H1 (cell line): ENCODE data around the gene NAMPT. TPM values are rescaled to one million over a fixed set of nuclear protein-coding genes. Genes with fewer than 3 reads are reported as not detected.

Experiments
- CTCF ChIA-PET: fragments of 300-600 bp; sonication (Branson Sonifier 250); formaldehyde crosslinking; loops from one replicate; lab custom pipeline; 2021; ENCODE audit not compliant: partially characterized antibody; lab: Charles Lee
- POLR2A ChIA-PET: fragments of 300-600 bp; sonication (Branson Sonifier 250); formaldehyde crosslinking; loops from one replicate; lab custom pipeline; 2021; ENCODE audit warnings: inconsistent platforms; ENCODE audit not compliant: partially characterized antibody; lab: Charles Lee
- DNase-seq, 2 experiments: peaks; one replicate each; pipeline versions ENCODE4 v3.0.0 to v3.0.0-alpha.2; 2010 to 2022; ENCODE audit warnings: low spot score in 2 of 2, low read depth in 1 of 2, mixed read lengths in 1 of 2
- FAIRE-seq: peaks from 2 replicates; lab custom pipeline; 2011; peaks lifted over from hg19 to GRCh38; lab: Jason Lieb, UNC
- H2AFZ ChIP-seq: 2 replicates; pipeline ENCODE4 v1.8.1; 2012; ENCODE audit warnings: low read length, inconsistent platforms
- H2AK5ac ChIP-seq: 2 replicates; pipeline ENCODE4 v1.6.1; 2013; ENCODE audit warnings: low read depth, low read length
- H2BK120ac ChIP-seq: replicated peaks from 2 replicates; pipeline ENCODE3; 2013; ENCODE audit warnings: low read depth, low read length, inconsistent platforms
- H2BK12ac ChIP-seq: 2 replicates; pipeline ENCODE4 v1.6.1; 2013; ENCODE audit warnings: low read depth, low read length
- H2BK15ac ChIP-seq: 2 replicates; pipeline ENCODE4 v1.6.1; 2013; ENCODE audit warnings: low read length
- H2BK20ac ChIP-seq: 2 replicates; pipeline ENCODE4 v1.6.1; 2013; ENCODE audit warnings: low read length
- H2BK5ac ChIP-seq: 2 replicates; pipeline ENCODE4 v1.6.1; 2013; ENCODE audit warnings: low read depth, low read length
- H3K14ac ChIP-seq: 2 replicates; pipeline ENCODE4 v1.6.1; 2013; ENCODE audit warnings: inconsistent platforms; ENCODE audit not compliant: insufficient read length
- H3K18ac ChIP-seq: 2 replicates; pipeline ENCODE4 v1.6.1; 2013; ENCODE audit warnings: low read length; ENCODE audit errors: extremely low read depth
- H3K23ac ChIP-seq: 2 replicates; pipeline ENCODE4 v1.6.1; 2013; ENCODE audit warnings: inconsistent platforms; ENCODE audit not compliant: insufficient read length
- H3K23me2 ChIP-seq: 2 replicates; pipeline ENCODE4 v1.6.1; 2013; ENCODE audit warnings: low read depth, low read length
- H3K27ac ChIP-seq: 2 replicates; pipeline ENCODE4 v1.6.1; 2011; ENCODE audit warnings: low read depth, low read length, inconsistent platforms
- H3K27me3 ChIP-seq, 4 experiments: replicated peaks in 1 of 4; 1 replicate in 1 of 4; 2 replicates in 3 of 4; pipeline versions ENCODE4 v1.6.1 to v1.8.1; 2011 to 2013; ENCODE audit warnings: low read length in 3 of 4, mild to moderate bottlenecking in 3 of 4, inconsistent platforms in 2 of 4, mixed read lengths in 2 of 4, moderate library complexity in 1 of 4; ENCODE audit not compliant: control insufficient read depth in 3 of 4, insufficient read depth in 3 of 4; ENCODE audit errors: extremely low read depth in 1 of 4
- H3K36me3 ChIP-seq, 4 experiments: 2 replicates each; pipeline versions ENCODE4 v1.6.1 to v1.8.1; 2011 to 2013; ENCODE audit warnings: mild to moderate bottlenecking in 4 of 4, low read length in 3 of 4, moderate library complexity in 2 of 4, control low read depth in 1 of 4, inconsistent platforms in 1 of 4; ENCODE audit not compliant: insufficient read depth in 4 of 4, control insufficient read depth in 2 of 4
- H3K4ac ChIP-seq: replicated peaks from 2 replicates; pipeline ENCODE3; 2013; ENCODE audit warnings: low read length, low read depth, mixed read lengths, inconsistent platforms; ENCODE audit not compliant: insufficient read length
- H3K4me1 ChIP-seq, 4 experiments: replicated peaks in 1 of 4; 1 replicate in 1 of 4; 2 replicates in 3 of 4; pipeline versions ENCODE4 v1.6.1 to v1.8.1; 2011 to 2013; ENCODE audit warnings: low read length in 3 of 4, inconsistent platforms in 2 of 4, mixed read lengths in 1 of 4; ENCODE audit not compliant: insufficient read depth in 4 of 4, control insufficient read depth in 3 of 4
- H3K4me2 ChIP-seq, 2 experiments: 2 replicates each; pipeline versions ENCODE4 v1.6.1 to v1.8.1; 2011 to 2013; ENCODE audit warnings: low read depth in 2 of 2, low read length in 2 of 2, control low read depth in 1 of 2, inconsistent platforms in 1 of 2, mild to moderate bottlenecking in 1 of 2; ENCODE audit not compliant: insufficient read depth in 1 of 2
- H3K4me3 ChIP-seq, 4 experiments: fragments of 200-600, 300-600 bp in 1 of 4; sonication (generic), shearing (Covaris generic), sonication (Bioruptor Twin) in 1 of 4; 2 replicates each; pipeline versions ENCODE4 v1.5.1 to v1.8.1; 2011 to 2016; ENCODE audit warnings: low read length in 4 of 4, low read depth in 3 of 4, control low read depth in 2 of 4, inconsistent platforms in 2 of 4, mild to moderate bottlenecking in 2 of 4, mixed read lengths in 1 of 4, moderate library complexity in 1 of 4; ENCODE audit not compliant: insufficient read depth in 2 of 4; ENCODE audit errors: extremely low read depth in 1 of 4
- H3K56ac ChIP-seq: replicated peaks from 2 replicates; pipeline ENCODE3; 2013; ENCODE audit warnings: low read depth, mild to moderate bottlenecking, mixed read lengths, low read length, inconsistent platforms; ENCODE audit not compliant: insufficient read length
- H3K79me1 ChIP-seq: 2 replicates; pipeline ENCODE4 v1.6.1; 2013; ENCODE audit warnings: low read depth, low read length, control low read depth
- H3K79me2 ChIP-seq, 2 experiments: 2 replicates each; pipeline versions ENCODE4 v1.6.1 to v1.8.1; 2012 to 2013; ENCODE audit warnings: low read length in 2 of 2, mild to moderate bottlenecking in 2 of 2, inconsistent platforms in 1 of 2; ENCODE audit not compliant: insufficient read depth in 2 of 2, control insufficient read depth in 1 of 2
- H3K9ac ChIP-seq, 4 experiments: replicated peaks in 1 of 4; 1 replicate in 1 of 4; 2 replicates in 3 of 4; pipeline versions ENCODE4 v1.6.1 to v1.8.1; 2011 to 2013; ENCODE audit warnings: low read depth in 3 of 4, low read length in 3 of 4, control low read depth in 2 of 4, mild to moderate bottlenecking in 2 of 4, moderate library complexity in 2 of 4, inconsistent platforms in 1 of 4; ENCODE audit errors: extremely low read depth in 1 of 4
- H3K9me3 ChIP-seq, 2 experiments: 2 replicates each; pipeline versions ENCODE4 v1.6.1 to v1.8.1; 2012 to 2013; ENCODE audit warnings: mild to moderate bottlenecking in 2 of 2, moderate library complexity in 2 of 2, control low read depth in 1 of 2, inconsistent platforms in 1 of 2, low read depth in 1 of 2, low read length in 1 of 2, mixed read lengths in 1 of 2; ENCODE audit not compliant: insufficient read depth in 2 of 2
- H4K20me1 ChIP-seq, 2 experiments: replicated peaks in 1 of 2; 2 replicates each; pipeline versions ENCODE3 to v1.8.1; 2011 to 2013; ENCODE audit warnings: inconsistent platforms in 2 of 2, low read length in 2 of 2, mild to moderate bottlenecking in 1 of 2; ENCODE audit not compliant: insufficient read depth in 2 of 2, control insufficient read depth in 1 of 2
- H4K5ac ChIP-seq: 2 replicates; pipeline ENCODE4 v1.6.1; 2013; ENCODE audit warnings: low read length, low read depth, mixed read lengths, inconsistent platforms; ENCODE audit not compliant: insufficient read length
- H4K8ac ChIP-seq: 2 replicates; pipeline ENCODE4 v1.8.0; 2013; ENCODE audit warnings: mild to moderate bottlenecking, moderate library complexity, low read length, inconsistent platforms; ENCODE audit not compliant: insufficient read depth; ENCODE audit errors: extremely low read depth
- H4K91ac ChIP-seq: replicated peaks from 2 replicates; pipeline ENCODE3; 2013; ENCODE audit warnings: low read length, mixed read lengths, inconsistent platforms; ENCODE audit not compliant: insufficient read length
- KDM5A ChIP-seq: fragments of 200-600 bp; IDR thresholded peaks from 2 replicates; pipeline ENCODE4 v1.7.1; 2012; ENCODE audit warnings: mild to moderate bottlenecking, low read length, inconsistent platforms, mixed read lengths
- WGBS, 2 experiments: shearing (Covaris generic) in 1 of 2; methylation state at CpG; one replicate each; pipeline versions ENCODE4 v1.1.6 to v1.1.7; 2013 to 2015; ENCODE audit warnings: low lambda C conversion rate in 2 of 2, mixed read lengths in 2 of 2, inconsistent platforms in 1 of 2, low coverage in 1 of 2, missing lambda C conversion rate in 1 of 2; ENCODE audit not compliant: insufficient replicate concordance in 2 of 2, insufficient coverage in 1 of 2, insufficient read length in 1 of 2; ENCODE audit errors: extremely low coverage in 1 of 2, missing lambda C conversion rate in 1 of 2; 5-methylcytosine and 5-hydroxymethylcytosine counted together
- polyA plus RNA-seq, 7 experiments: library from polyadenylated mRNA; depleted of rRNA in 3 of 7; stranded (reverse) in 5 of 7; unstranded in 2 of 7; fragments of >200 nt in 5 of 7; fragments of 200-250 nt in 2 of 7; gene quantifications; 1 replicate in 5 of 7; 2 replicates in 1 of 7; 4 replicates in 1 of 7; pipeline versions ENCODE4 v1.2.1 to v1.2.3, GENCODE V29; 2011 to 2013; ENCODE audit warnings: missing spikeins in 2 of 7, mixed read lengths in 2 of 7
- total RNA-seq: library from RNA; stranded (reverse); fragmentation: NEBNext Ultra II Directional; extraction: Animal tissue kit (Norgen Biotek cat#: 25700); gene quantifications from 2 replicates; pipeline ENCODE4 v1.2.1, GENCODE V29; 2021
- TF ChIP-seq, protein P1 (sequence below): IDR thresholded peaks from 2 replicates; pipeline ENCODE4 v1.6.1; 2011; ENCODE audit warnings: low read length, improper control_type of control experiment

The NAMPT gene
- total and polyA plus RNA-seq, 2 of the 8 experiments (the other 6 are each of a cell fraction or from before 2014, with no cell fraction given): 15.4 to 95.9 TPM

DNA sequence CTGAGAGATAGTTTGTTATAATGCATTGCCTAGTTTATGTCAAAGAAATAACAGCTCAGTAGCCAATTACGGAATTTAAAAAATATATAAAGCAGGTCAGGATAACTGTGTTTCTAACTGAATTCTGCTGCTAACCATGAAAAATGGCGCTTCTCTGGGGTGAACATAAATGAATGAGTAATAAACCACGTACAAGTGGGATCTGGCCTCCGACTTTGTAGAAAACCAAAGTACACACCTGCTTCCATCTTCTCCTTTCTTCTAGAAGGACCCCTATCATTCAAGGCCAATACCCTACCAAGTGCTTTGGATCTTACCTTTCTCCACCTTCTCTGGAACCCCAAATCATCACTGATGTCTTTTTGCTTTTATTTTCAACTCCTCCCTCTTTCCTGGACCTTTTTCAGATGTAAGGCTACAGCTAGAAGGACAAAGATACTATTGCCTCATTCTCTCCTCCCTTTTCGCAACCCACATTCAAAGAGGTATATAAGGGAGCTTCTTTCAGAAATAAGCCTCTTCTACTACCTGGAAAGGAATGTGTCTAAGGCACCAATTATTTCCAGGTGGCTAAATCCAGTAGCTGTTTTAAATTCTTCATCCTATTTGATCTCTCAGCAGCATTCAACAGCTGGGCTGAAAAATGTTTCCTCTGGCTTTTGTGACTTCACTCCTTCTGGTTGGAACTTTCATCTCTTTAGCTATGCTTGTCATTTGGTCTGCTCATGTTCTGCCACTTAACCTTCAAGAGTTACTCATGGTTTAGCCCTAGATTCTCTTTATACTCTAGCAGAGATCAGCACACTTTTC, 37.7 kb downstream of the NAMPT start:
- Histone ChIP-seq H2BK120ac (no peak overlapping the region), H3K9ac (no peak overlapping the region), H4K5ac (no peak overlapping the region), H3K4ac (no peak overlapping the region), H2BK15ac (no peak overlapping the region), H3K4me2 (no peak overlapping the region), H3K36me3 (peaks cover 2 to 34% (median 18%) of the 10 kb centered on the region in 4 experiments; a peak in 5 of 8 replicates), H4K8ac (no peak overlapping the region), H3K23me2 (no peaks in the 10 kb centered on the region), H3K9me3 (peaks cover 9 to 10% of the 10 kb centered on the region in 2 experiments; a peak in 3 of 4 replicates), H4K91ac (no peak overlapping the region), H3K14ac (no peak overlapping the region), H3K4me3 (no peak overlapping the region), H3K79me2 (no peaks in the 10 kb centered on the region), H3K56ac (no peak overlapping the region), H3K27ac (no peak overlapping the region), H2BK20ac (no peak overlapping the region), H3K79me1 (no peaks in the 10 kb centered on the region), H3K4me1 (no peaks in the 10 kb centered on the region), H2BK5ac (no peak overlapping the region), H3K18ac (no peak overlapping the region), H2AK5ac (no peak overlapping the region), H2BK12ac (no peak overlapping the region), H4K20me1 (no peaks in the 10 kb centered on the region), H2AFZ (no peak overlapping the region), H3K27me3 (no peaks in the 10 kb centered on the region), H3K23ac (no peak overlapping the region)
- TF ChIP-seq, protein P1, sequence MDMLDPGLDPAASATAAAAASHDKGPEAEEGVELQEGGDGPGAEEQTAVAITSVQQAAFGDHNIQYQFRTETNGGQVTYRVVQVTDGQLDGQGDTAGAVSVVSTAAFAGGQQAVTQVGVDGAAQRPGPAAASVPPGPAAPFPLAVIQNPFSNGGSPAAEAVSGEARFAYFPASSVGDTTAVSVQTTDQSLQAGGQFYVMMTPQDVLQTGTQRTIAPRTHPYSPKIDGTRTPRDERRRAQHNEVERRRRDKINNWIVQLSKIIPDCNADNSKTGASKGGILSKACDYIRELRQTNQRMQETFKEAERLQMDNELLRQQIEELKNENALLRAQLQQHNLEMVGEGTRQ: no peak
- TF ChIP-seq KDM5A: no peak
- ChIA-PET CTCF (interaction anchor here (0.6 kb wide), 1 partner anchor 71 kb away, joined by 5 read pairs; no protein-coding TSS in a partner anchor), POLR2A (no interaction called here)
- DNase-seq (no peak), FAIRE-seq (no peak)
- 94% methylated on average over 5 of the region's 5 CpGs; no CpG with 5 or more reads in 1 of the 2 experiments for WGBS, 2 experiments
